HG03520 (cell line): ENCODE results near the gene SERPINA12.

Experiments
- ATAC-seq: cut with Tn5 transposase; IDR thresholded peaks from one replicate; pipeline ENCODE4 v1.9.1; 2021; ENCODE audit warnings: mild to moderate bottlenecking, moderate library complexity; ENCODE audit not compliant: unreplicated experiment

SERPINA12 gene, protein sequence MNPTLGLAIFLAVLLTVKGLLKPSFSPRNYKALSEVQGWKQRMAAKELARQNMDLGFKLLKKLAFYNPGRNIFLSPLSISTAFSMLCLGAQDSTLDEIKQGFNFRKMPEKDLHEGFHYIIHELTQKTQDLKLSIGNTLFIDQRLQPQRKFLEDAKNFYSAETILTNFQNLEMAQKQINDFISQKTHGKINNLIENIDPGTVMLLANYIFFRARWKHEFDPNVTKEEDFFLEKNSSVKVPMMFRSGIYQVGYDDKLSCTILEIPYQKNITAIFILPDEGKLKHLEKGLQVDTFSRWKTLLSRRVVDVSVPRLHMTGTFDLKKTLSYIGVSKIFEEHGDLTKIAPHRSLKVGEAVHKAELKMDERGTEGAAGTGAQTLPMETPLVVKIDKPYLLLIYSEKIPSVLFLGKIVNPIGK

DNA sequence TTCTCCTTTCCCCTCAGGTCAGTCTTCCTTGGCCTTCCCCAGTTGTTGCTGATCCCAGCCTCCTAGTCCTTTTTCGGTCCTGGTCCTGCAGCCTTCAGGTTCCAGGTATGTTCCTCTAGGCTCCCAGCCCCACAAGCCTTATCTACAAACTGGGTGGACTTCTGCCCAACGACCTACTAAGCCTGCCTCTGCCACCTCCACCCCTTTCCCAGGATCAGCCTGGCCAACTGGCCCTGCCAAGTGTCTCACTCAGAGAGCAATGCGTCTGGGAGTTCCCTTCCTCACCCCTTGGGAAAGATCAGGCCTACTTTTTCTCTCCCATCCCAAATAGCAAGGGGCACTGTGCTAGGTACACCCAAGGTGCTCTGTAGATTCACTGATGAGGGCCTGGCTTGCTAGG lies at the start of gene SERPINA12:
Gene SERPINA12, minus strand, starts transcription at position 114 of the 400 bp plus-strand sequence. CDS start 11,072 bp downstream, outside the sequence.
- ATAC-seq, result no peak

DNA sequence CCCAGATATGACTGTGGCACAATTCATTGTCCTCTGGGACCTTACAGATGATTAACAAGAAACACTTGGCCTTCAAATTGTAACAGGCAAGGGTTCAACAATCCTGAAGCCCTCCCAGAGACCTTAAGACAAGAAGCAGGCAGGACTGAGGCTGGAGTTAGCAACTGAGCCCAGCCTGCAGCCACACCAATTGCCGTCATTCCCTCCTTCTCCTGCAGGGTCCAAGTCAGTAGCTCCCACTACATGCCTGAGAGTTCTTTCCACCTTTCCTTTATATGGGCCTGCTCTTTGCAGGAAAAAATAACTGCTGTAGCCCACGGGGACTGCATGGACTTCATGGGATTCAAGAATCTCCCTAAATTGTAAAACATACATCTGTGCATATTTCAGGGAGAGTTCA lies 49.6 kb upstream of the SERPINA12 start:
- no peak for ATAC-seq

DNA sequence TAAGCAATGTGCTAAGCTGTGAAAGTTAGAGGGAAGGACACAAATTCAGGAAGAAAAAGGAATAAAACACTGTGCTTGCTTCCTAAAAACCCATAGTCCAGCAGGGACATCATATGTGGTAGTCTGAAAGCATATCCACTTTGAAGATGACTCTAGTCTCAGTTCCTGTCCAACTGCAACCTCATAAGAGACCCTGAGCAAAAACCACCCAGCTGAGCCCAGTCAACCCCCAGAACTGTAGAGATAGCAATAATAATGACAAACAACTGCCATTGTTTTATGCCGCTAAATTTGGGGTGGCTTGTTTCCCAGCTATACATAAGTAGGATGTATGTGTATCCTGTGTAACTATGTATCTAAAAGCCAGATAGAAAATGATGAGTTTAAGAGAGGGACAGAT lies 48.1 kb upstream of the SERPINA12 start:
- ATAC-seq, result no peak

DNA sequence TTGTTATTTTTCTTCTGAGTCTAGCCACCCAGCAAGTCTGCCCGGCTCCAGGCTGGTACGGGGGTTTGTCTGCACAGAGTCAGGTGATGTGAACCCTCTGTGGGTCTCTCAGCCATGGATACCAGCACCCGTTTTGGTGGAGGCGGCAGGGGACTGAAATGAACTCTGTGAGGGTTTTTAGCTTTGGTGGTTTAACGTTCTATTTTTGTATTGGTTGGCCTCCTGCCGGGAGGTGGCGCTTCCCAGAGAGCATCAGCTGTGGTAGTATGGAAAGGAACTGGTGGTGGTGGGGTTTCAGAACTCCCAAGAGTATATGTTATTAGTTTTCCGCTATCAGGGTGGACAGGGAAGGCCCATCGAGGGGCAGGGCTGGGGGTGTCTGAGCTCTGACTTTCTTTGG lies 46.7 kb upstream of the SERPINA12 start:
- no peak for ATAC-seq

DNA sequence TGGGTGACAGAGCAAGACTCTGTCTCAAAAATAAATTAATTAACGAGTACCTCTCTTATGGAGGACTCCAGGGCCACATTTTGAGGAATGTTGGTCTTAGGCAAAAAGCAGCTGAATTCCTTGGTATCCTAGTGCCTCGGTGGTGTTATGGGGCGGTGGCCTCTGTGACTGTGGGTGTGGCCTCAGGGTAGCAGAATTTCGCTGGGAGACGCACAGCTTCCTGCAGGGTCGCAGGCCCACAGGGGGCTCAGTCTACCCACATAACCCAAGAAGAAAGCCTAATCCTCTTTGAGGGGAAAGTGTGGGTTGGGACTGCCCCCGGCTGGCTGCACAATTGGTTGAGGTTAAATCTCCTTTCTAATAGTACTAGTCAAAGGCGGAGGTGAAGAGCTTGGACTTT lies 40.8 kb upstream of the SERPINA12 start:
- ATAC-seq, result no peak

DNA sequence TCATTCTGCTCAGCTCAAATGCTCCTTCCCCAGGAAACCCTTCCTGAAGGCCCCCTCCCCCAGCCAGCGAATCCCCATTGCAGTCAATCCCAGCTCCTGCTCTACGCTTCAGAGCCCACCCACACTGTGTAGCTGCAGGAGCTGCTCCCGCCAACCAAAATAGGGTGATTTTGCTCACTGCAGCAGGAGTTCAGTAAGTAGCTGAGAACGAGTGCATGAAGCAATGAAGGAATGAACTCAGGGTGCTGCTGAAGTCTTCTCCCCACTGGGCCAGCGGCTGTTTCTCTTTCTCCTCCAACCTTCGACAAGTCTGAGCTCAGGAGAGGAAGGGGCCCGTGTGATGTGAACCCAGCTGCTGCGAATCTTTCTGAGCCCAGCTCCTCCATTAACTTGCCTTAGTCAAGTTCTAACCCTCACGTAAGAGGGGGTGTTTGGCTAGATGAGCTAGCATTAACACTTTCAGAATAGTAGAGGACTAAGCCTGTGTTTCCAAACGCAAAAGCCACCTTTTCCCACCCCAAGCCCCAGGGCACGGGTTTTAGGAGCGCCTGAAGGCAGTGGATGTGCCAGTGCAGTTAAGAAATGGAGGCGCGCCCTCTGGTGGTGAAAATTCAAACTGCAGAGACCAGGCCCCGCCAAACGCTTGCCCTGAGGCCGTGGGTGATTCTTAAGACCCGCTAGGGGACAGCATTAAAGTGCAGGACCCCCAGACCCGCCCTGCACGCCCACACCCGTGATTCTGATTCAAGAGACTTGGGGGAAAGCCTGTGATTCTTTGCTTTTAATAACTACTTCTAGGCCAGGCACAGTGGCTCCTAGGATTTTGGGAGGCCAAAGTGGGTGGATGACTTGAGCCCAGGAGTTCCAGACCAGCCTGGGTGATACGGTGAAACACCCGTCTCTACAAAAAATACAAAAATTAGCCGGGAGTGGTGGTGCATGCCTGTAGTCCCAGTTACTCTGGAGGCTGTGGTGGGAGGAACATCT lies 40.0 kb upstream of the SERPINA12 start:
- ATAC-seq, result no peak

DNA sequence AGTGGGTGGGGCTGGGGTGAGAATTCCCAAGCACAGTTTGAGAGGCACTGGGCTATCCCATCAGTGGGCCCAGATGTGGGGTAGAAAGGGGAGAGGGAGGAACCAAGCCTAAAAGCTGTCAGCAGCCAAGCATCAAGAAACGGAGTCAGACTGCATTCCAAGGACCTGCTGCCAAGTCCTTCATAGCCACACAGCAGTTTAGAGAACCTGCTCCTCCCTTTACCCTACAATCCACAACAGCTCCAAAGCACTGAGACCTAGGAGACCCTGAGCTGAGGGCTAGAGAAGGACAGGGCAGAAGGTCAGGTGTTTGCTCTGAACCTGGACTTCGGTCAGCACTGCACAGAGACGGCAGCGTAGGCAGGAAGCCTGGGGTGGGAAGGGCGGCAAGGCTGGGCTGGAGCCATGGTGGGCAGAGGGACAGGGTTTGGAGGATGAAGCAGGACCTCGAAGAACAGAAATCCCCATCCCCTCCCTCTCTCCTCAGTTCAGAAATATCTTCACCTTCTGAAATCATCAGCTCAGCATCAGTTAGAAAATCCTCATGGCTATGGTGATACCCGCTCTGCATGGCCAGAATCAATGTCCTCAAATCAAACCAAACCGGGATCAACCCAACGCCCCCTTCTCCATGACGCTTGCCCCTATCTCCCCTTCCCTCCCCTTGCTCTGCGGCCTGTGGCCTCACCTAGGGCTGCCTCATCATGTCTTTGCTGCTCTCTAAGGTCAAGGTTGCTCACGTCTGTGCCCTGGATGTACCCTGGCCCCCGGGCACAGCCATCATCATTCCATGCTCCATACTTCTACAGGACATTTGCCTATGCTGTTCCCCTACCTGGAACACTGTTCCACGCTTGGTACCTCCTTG lies 39.1 kb upstream of the SERPINA12 start:
- no peak for ATAC-seq

DNA sequence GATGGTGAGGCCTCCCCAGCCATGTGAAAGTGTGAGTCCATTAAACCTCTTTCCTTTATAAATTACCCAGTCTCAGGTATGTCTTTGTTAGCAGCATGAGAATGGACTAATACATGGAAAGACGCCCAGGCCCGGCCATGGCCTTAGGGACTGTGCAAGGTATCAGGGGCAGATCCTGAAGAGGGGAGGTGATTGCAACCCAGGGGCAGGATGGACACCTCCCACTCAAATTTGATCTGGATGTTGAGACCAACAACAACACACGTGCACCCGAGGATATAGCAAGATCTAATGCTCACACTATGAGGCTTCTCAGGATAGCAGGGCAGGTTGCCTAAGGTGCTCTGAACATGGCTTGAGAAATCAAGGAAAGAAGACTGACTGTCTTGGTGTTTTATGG lies 38.5 kb upstream of the SERPINA12 start:
- no peak for ATAC-seq

DNA sequence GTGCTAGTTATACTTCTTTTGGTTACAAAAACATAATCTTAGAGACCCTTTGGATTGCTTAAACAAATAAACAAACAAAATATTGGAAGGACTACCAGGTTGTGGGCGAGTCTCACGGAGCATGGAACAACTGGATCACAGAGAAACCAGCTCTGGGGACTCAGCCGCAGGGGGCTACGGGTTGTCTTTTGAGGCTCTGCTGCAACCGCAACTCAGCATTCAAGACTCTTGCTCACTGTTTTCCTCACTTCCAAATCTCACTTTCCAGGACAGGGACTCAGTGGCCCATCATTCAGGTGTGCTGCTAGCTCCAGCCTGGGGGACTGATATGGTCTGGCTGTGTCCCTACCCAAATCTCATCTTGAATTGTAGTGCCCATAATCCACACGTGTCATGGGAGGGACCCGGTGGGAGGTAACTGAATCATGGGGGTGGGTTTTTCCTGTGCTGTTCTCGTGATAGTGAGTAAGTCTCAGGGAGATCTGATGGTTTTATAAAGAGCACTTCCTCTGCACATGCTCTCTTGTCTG lies 37.9 kb upstream of the SERPINA12 start:
- ATAC-seq, result no peak

DNA sequence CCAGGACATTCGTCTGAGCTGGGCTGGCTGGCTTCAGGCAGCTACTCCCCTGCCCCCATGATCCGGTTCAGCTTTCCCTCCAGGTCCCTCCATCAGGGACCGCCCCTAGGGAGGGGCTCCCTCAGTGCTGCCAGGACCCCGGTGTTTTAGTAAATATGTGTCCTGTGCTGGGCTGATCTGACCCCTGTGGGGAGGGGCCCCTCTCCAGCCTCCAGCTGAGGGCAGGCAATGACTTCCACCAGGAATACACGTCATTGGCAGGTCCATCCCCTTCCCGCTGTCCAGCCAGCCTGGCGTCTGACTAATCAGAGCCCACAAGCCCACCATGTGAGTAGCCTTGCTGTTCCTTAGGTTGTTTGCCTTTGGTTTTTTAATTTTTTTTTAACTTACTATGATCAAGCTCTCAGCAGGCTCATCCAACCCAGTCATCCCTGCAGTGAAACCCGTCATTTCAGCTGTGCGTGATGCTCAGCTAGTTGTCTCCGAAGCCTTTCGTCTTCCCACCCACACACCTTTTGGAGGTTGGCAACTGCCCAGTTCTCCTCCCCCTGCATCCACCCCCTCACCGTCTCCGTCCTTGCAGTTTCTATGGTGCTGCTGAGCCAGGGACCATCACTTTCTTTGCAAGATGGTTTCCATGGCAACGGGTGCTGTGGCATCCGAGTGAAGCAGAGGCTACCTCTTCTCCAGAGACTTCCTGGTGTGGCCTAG lies 36.0 kb upstream of the SERPINA12 start:
- no peak for ATAC-seq

DNA sequence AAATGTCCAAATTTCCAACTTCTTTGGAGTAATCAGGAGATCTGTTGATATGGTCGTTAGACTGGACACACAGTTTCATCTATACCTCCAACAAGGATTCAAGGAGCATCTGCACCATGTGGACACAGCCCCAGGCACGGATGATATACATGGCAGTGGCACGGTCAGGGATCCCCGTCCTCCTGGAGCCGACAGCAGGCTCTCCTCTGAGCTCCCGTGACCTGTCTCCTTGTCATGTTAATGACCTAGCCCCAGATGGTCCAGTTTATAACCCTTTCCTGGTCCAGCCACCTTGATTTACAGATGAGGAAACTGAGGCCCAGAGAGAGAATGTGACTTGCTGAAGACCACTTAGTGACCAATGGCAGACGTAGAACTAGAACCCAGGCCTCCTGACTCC lies 35.5 kb upstream of the SERPINA12 start:
- ATAC-seq, result no peak

DNA sequence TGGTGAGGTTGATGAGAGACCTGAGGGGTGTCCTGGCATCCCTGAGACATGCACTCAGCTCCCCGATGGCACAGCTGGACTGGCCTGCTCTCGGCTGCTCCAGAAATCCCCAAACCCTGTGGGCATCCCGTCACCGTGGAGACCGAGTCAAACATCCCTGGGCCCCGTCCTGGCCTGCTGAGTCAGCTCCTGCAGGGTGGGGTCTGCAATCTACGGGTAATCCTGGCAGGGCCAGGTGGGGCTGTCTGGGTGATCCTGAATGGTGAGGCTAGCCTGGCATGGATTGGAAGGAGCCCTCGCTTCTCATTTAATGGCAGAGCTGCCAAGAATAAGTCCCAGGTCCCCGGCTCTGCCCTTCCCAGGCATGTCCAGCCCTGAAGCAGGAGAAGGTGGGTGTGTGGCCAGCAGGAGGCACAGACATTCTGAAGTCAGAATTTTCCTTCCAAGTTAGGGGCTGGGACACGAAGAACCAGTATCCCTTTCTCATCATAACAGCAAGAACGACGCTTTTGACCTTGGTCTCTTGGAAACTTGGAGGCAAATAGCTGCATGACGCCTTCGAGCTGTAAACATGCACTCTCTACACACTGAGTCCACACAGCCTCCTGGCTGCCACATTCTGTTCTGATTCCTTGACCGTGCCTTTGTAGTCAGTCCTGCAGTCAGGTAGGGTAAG lies 34.3 kb upstream of the SERPINA12 start:
- ATAC-seq, result no peak

DNA sequence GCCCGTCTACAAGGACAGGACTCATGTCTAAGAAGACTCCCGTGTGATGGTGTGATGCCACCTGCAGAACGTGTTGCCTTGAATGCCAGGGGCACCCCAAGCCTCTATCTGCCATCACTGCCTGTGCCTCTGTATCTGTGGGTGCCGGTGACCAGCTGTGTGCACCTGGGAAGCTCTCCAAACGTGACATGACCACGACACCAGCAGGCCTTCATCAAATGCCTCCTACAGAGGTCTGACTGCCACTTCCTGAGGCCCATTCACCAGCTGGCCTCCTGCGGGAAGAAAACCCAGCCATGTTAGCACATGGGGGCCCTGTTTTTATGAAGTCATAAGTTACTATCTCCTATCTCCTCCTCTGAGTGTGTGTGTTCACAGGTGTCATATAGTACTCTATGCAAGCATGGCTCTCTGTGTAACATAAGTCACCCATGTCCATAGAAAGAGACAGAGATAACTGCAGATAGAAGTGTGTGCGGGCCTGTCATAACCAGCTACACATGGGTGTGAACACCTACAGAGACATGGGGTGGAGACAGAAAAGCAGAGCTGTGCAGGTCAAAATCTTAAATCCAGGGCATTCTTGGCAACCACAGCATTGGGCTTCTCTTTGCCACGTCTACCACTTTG lies 33.7 kb upstream of the SERPINA12 start:
- ATAC-seq, result no peak

DNA sequence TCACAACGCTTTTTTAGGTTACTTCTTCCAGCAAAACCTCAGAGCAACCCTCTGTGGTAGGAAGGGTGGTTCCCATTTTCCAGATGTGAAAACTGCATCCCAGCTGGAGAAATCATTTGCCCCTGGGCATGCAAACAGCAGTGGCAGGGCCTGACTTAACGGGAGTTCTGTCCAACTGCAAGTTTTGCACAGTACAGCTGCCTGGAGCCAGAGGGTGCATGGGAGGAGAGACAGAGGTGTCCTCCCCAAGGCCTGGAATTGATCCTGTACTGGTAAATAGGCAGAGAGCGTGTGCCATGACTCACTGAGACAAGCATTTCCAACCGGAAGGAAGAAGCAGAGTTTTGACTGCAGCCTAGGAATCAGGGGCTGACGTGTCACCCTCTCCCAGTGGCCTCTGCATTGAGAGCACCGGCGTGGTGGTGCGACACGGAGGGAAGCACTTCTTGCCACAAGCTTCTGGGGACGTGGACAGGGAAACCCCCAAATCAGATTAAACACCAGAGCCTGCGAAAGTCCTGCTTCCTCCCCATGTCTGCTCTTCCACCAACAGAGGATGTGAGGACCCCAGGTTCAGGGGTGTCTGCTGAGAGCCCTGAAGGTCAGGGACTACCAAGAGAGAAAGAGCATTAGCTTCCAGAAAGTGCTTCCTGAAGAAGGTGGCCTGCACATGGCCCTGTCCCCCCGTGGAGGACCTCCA lies 33.0 kb upstream of the SERPINA12 start:
- ATAC-seq, result no peak

DNA sequence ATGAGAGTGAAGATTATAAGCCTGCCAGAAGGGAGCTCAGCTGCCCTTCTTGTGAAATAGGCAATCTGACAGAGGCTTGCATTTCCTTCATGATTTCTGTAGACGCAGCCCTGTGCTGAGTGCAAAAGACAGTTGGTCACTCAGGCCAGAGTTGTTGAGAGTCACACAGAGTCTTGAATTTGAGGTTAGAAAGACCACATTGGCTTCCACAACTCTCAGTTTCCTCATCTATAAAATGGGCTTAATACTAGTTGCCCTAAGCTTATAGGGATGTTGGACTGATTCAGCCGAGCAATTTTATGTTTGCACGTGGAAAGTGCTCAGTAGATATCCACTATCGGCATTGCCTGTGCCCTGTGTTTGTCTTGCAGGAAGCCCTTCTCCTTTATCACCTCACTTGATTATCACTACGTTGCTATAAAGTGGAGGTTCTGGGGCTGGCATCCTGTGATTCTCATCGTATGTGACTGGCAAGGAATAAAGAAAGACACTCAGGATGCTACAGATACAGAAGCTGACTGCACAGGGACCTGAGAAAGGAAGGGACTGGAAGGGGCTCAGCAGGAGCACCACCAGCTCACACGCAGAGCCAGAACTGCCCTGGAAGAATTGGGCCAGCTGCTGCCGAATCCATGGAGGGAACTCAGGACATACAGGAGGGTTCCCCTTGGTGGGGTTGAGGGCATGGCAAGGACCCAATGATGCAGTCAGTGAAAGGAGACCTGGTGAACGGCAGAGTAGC lies 32.1 kb upstream of the SERPINA12 start:
- ATAC-seq, result no peak

DNA sequence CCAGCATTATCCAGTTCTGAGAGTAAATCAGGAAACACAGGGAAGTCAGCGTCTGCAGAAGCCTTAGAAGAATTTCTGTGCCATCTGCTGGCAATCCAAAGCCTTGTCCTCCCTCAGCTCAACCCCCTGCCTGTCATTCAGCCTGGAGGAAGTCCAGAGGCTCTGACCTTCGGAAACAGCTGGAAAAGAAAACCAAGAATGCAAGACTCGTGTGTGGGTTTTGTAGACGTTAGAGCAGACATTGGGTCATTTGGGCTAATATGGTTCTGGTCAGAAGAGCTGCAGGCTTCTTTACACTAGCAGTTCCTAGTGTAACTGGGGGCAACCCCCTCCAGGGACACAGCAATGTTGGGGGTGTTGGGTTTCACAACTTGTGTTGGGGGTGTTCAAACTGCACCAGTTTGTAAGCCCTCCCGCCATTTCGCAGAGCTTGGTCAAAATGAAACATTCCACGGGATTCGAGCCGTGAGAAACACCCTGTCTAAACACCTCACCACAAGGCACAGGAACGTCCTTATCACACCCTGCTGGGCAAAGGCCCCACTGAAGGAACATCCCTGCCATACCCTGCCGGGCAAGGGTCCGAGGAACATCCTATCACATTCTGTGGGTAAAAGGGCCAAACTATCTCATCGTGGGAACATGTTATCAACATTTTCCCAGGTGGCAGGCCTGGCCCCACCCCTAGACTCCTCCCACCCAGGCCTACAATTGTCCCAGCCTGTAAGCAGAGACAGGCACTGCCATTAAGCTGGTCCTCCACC lies 30.9 kb upstream of the SERPINA12 start:
- ATAC-seq, result no peak

DNA sequence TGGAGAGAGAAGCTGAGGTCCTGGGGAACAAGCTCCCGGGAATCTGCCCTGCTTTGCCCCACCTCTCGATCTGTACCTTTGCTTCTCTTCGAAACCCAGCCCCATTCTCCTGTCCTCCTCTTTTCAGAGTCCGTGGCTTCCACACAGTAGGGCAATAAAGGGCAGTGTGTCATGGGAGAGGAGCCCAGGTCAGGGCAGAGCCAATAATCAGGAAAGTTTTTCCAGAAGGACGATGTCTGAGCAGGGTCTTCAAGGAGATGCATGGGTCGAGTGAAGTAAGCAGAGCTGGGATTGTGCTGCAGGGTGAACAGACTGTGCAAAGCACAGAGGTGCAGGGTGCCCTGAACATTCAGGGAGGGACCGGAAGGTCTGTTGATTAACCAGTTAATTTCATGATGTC lies 29.9 kb upstream of the SERPINA12 start:
- ATAC-seq, result no peak
